NCI-H345 treated with DMSO at 0.1 percent for 48 hours (cell line): ENCODE results near the gene NPSR1.
"Not testable (repeated sequence)": the region's sequence is repeated elsewhere in the genome, so short reads cannot be mapped to it uniquely, and the experiment has no call there.

Experiments used
- DNase-seq: peaks from one replicate; lab custom pipeline; 2025; ENCODE audit not compliant: unreplicated experiment; lab: John Stamatoyannopoulos, UW

The NPSR1 gene

DNA sequence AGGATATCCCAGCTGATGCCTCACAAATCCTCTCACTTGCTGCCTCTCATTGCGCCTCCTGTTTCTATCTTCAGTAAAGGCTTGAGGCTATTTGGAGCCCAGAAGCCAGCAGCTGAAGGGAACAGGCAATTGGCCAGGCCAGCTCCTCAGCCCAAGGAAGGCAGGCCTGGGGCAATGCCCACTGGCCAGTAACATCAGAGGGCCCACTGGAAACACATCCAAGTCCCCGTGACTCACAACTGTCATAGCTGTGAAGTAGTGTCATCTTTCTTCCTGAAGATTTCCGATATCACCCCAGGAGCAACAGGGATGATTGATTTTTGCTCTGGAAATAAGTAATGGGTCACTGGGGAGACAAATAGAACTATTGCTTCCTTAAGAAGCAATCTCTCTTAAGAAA lies 209.3 kb downstream of the NPSR1 start:
- not testable (repeated sequence) for DNase-seq

DNA sequence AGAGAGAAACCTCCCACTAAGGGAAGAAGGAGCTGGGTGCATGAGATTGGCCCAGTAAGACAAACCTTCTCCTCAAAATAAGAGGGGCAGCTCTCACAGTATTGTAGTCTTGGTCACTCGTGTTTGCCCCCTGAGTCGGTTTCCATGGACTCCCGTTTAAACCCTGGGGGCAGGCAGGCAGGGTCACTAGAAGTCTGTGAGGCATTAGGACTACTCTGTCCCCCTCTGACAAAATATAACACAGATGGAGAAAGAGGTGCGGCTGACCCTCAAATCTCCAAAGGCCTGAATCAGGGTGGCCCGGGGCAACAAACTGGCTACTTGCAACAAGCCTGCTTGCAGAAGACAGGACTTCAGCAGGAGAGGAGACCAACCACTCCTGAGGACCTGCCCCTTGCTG lies 210.6 kb downstream of the NPSR1 start:
- DNase-seq = not testable (repeated sequence)

DNA sequence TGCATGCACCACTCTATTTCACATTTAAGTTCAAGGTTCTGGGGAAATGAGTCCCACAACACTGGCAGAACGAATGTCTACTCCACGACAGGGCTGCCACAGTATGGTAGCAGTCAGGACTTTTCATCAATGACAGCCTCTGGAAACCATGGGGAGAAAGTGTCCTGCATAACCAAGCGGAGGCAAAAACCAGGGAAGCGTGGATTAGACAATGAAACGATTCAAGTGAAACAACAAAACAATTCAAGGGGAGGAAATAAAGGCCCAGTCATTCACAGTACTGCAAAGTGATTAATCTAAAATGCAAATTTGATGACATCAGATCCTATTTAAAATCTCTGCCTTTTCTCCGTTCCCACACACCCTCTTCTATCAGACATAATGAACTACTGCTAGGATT lies 211.0 kb downstream of the NPSR1 start:
- no peak for DNase-seq

DNA sequence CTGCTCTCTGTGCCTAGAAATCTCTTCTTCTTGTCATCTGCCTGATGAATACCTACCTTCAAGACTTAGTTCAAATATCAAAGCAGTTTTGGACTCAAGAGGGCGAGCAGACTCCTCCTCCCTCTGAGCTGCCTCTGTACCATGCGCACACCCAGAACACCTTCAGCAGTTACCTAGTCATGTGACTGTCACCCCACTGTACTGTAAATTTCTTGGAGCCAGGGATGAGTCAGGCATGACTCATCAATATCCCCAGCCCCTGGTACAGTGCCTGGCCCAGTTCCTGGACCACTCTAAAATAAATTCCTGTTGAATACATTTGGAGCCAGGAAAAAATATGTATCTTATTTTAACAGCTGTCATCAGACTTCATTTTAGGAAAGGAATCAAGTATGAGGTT lies 212.0 kb downstream of the NPSR1 start:
- DNase-seq = not testable (repeated sequence)

DNA sequence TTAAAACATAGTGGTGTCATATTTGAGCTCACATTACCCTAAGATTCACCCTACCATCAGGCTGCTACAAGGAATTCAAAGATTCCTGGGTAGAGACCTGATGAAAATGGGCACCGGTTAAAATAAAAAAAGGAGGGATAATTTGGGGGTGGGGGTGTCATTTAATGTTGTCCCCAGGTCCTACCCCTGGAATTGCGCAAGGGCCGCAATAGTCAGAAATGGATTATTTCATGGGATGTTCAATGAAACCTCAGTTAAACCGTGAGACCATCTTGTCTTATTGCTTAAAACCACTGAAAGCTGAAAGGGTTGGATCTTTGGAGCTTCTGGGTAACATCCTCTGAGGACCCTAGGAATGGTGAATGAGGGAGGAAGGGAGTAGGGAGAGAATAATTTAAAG lies 216.3 kb downstream of the NPSR1 start:
- not testable (repeated sequence) for DNase-seq

DNA sequence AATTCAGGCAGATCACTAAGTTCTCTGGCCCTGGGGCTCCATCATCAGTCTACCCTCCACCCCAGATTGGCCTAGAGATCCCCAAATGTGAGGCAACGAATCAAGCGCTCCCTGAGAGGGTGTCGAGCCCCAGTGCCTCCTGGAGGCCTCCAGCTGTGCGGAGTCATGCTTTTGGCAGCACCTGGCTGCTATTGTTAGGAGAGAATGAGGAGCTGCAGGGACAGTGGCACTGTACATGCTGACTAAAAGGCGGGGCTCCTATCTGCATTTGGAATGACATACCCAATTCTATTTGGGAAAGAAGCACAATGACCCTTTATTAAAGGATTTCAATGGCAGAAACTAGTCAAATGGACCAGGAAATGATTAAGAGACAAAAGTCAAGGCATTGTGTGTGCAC lies 217.5 kb downstream of the NPSR1 start:
- DNase-seq = peak; percentile 76

DNA sequence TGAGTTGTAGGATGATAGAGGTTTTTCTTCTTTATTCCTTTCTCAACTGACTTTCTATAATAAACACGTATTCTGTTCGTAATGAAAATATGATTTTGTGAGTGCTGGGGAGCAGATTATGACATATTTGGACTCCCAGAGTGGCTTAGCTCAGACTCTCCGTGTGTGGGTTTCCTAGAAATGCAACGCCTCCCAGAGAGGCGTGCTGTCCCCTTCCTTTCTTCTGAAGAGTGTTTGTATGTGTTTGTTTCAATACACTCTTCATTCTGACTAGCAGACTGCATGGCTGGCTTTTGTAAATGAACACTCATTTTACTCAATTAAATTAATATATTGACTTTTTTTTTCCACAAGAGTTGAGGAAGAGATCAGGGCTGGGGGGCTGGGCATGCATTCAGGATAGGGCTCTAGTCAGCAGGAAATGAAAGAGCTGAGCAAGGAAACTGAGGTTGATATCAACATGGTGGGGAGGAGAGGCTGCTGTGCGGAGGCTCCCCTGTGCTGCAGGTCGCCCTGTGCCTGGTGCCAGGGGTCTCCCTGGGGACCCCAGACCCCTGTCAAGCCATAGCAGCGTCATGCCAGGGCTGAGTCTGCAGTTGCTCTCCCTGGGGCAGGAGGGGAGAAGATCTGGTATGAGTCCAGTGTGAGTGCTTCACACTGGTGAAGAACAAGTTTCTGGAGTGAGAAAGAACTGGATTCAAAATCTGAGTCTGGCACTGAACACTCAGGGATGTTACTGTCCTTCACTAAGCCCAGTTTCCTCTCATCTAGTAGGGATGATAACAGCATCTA lies 221.1 kb downstream of the NPSR1 start:
- DNase-seq = not testable (repeated sequence)

DNA sequence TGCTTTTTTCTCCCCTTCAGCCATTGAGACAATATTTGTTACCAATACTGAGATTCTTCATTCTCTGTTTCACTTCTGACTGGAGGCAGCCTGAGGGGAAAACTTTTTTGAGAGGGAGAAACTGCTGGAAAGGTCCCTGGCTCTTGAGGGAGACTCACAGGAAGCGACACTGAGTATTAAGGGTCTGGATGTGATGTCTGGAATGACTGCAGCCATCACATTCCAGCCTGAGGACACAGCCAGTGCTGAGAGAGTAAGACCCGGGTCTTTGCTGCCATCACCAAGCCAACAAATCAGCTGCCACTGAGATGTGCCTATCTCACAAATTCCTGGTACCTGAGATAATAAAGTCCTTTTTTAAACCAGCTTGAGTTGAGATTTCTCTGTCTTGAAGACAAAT lies 221.9 kb downstream of the NPSR1 start:
- no peak for DNase-seq

DNA sequence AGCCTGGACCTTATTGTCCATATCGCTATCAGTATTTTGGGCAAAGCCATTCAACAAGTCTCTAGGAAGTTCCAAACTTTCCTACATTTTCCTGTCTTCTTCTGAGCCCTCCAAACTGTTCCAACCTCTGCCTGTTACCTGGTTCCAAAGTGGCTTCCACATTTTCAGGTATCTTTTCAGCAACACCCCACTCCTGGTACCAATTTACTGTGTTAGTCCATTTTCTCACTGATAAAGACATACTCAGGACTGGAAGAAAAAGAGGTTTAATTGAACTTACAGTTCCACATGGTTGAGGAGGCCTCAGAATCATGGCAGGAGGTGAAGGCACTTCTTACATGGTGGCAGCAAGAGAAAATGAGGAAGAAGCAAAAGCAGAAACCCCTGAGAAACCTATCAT lies 225.8 kb downstream of the NPSR1 start:
- DNase-seq = not testable (repeated sequence)

DNA sequence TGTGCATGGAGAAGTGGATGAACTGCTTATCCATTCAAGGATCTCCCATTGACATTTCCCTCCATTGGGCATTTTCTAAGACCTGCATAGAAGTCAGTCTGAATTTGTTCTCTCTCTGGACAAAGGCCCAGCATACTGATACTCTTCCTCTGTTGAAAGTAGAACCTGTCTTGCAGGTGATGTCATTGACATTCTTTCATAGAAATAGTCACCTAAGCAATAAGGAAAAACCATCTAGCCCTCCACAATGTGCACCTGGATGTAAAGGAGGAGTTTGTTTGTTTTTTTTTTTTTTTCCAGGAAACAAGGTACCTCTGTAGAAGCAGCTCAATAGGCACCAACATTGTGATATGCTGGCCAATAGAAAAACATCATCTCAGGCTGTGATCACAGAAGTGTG lies 228.8 kb downstream of the NPSR1 start:
- no peak for DNase-seq

DNA sequence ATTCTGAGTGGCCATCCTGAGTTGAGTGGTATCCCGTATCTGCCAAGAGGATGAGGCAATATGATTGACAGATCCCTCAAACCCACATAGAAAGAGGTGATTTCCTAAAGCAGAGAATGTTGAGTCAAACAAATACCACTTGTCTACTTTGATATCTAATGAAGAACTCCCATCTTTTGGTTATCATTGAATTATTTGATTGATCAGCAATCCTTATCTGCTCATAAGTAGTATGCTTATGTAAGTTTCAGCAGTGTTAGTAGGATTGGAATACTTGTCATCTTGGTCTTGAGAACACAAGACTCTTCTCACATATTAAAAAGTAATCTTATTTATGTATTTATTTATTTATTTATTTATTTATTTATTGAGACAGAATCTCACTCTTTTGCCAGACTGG lies 231.9 kb downstream of the NPSR1 start:
- DNase-seq = no peak

DNA sequence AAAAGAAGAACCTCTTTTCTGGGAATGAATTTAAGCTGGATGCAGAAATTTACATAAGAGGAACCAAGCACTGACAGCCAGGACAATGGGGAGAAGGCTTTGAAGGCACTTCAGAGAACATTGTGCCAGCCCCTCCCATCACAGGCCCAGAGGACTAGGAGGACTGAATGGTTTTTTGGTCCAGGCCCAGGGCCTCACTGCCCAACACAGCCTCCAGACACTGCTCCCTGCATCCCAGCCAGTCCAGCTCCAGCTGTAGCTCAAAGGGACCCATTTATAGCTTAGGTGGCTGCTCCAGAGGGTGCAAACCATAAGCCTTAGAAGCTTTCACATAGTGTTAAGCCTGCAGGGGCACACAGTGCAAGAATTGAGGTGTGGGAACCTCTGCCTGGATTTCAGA lies 237.2 kb downstream of the NPSR1 start:
- DNase-seq = no peak
